OCI-LY3 (cell line): Measurements from ENCODE around the gene ATP2B3.
A peak's percentile ranks its signal among the peaks of the same experiment; 100 is the strongest.

ENCODE experiments used
- EZH2phosphoT487 ChIP-seq: fragments of 200-600 bp; shearing (Covaris generic); IDR thresholded peaks from 2 replicates; pipeline ENCODE4 v1.6.1; 2018; ENCODE audit warnings: antibody characterized with exemption, mixed run types, low read depth
- TF ChIP-seq, protein P1 (sequence below): fragments of 200-600, 300-600 bp; sonication (generic); IDR thresholded peaks from 2 replicates; pipeline ENCODE4 v1.5.1; 2014; ENCODE audit warnings: antibody characterized with exemption, low read length, low read depth

DNA sequence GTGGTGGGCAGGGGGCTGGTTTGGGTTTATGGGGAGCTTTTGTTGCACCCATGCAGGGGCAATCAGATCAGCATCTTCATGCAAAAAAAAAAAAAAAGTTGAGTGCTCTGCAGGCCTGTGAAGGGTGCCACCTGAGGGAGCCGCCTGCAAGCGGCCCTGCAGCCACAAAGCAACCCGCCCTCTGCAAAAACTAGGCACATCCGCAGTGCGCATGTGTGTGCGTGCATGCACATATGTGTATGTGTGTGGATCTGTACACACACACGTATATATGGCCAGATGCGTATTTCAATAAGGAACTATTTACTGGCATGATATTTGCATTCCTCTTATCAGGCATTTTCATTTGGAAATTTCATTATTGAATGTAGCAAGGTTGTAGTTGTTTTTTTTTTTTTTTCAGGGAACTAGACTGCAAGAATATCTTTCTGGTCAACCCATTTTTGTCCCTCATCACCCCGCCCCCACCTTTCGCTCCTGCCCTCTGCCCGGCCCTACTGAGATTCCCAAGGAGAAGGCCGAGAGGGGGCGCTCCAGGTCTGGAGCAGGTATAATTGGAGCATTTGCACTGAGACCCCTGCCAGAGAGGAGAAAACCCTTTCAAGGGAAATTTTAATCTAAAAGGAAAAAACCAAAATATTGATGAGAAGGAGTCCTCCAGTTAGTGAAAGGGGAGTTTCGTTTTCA is 63.4 kb downstream of the ATP2B3 start:
- TF ChIP-seq, protein P1, sequence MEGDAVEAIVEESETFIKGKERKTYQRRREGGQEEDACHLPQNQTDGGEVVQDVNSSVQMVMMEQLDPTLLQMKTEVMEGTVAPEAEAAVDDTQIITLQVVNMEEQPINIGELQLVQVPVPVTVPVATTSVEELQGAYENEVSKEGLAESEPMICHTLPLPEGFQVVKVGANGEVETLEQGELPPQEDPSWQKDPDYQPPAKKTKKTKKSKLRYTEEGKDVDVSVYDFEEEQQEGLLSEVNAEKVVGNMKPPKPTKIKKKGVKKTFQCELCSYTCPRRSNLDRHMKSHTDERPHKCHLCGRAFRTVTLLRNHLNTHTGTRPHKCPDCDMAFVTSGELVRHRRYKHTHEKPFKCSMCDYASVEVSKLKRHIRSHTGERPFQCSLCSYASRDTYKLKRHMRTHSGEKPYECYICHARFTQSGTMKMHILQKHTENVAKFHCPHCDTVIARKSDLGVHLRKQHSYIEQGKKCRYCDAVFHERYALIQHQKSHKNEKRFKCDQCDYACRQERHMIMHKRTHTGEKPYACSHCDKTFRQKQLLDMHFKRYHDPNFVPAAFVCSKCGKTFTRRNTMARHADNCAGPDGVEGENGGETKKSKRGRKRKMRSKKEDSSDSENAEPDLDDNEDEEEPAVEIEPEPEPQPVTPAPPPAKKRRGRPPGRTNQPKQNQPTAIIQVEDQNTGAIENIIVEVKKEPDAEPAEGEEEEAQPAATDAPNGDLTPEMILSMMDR: peak; percentile 48
- TF ChIP-seq EZH2phosphoT487: no peak
